ENCODE data around the gene SPAG9. TPM values are rescaled to one million over a fixed set of nuclear protein-coding genes. Genes with fewer than 3 reads are reported as not detected.

The SPAG9 gene
- total and polyA plus RNA-seq, 2 donors (not counting 1 experiment from before 2014, with no cell fraction given): 8.6 to 64.1 TPM

DNA sequence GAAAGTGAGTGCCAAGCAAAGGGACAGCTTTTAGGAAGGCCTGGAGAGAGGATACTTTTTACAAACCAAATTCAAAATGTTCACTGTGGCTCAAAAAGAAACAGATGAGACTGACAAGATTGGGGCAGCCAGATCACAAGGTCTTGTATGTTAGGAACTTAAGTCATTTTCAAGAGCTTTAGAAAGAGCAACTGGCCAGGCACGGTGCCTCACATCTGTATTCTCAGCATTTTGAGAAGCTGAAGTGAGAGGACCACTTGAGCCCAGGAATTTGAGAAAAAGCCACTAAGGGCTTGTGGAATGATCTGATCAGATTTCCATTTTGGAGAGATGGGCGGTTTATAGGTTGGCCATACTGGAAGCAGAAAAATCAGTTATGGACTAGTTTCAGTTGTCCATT is 17.2 kb downstream of the SPAG9 start:
- POLR2A ChIA-PET: no interaction called here
- 86% methylated on average over 1 of the region's 2 CpGs for WGBS (ENCODE audit: insufficient coverage)
- Histone ChIP-seq H2AFZ (ENCODE audit: insufficient read depth, low read depth, low read length, poor library complexity, severe bottlenecking) (no peak overlapping the region), H3K9me3 (ENCODE audit: control extremely low read depth in 1 of 3, control insufficient read depth in 2 of 3, insufficient read depth in 1 of 3, low read length in 2 of 3) (no peaks in the 10 kb centered on the region), H3K36me3 (replicated peaks in 1 of 2; ENCODE audit: control extremely low read depth in 1 of 2, control insufficient read depth in 1 of 2, extremely low read depth in 1 of 2, insufficient read depth in 2 of 2, low read length in 1 of 2) (peaks cover 2 to 6% of the 10 kb centered on the region in 2 experiments), H3K4me1 (ENCODE audit: control insufficient read depth in 2 of 2, insufficient read depth in 2 of 2, low read length in 2 of 2) (no peaks in the 10 kb centered on the region), H3K79me2 (ENCODE audit: control insufficient read depth, insufficient read depth, low read length) (peaks cover 88% of the 10 kb centered on the region), H3K4me2 (replicated peaks; ENCODE audit: low read depth, low read length, poor library complexity, severe bottlenecking) (no peak overlapping the region), H3K4me3 (ENCODE audit: control extremely low read depth in 1 of 5, extremely low read depth in 1 of 5, insufficient read depth in 1 of 5, low read depth in 2 of 5, low read length in 4 of 5) (no peak overlapping the region), H3K27ac (ENCODE audit: low read length in 2 of 2) (no peak overlapping the region), H3K27me3 (replicated peaks in 1 of 4; ENCODE audit: control extremely low read depth in 1 of 4, control insufficient read depth in 3 of 4, insufficient read depth in 4 of 4, low read length in 3 of 4) (no peaks in the 10 kb centered on the region), H3K9ac (ENCODE audit: low read length) (no peak overlapping the region), H4K20me1 (ENCODE audit: control insufficient read depth, insufficient read depth, low read length, poor library complexity, severe bottlenecking) (peaks cover 48% of the 10 kb centered on the region)
- no peak overlapping the region for H3K4me3 Mint-ChIP-seq
- no peak overlapping the region for H3K27ac Mint-ChIP-seq
- peaks cover 15% of the 10 kb centered on the region for H3K4me1 Mint-ChIP-seq
- intact Hi-C loops (cut with micrococcal nuclease): no loop called here
- TF ChIP-seq EZH2 (IDR thresholded peaks at IDR 0.05; ENCODE audit: borderline replicate concordance, insufficient read depth, low read depth, low read length, poor library complexity, severe bottlenecking): no peak
- TF ChIP-seq, protein P1, sequence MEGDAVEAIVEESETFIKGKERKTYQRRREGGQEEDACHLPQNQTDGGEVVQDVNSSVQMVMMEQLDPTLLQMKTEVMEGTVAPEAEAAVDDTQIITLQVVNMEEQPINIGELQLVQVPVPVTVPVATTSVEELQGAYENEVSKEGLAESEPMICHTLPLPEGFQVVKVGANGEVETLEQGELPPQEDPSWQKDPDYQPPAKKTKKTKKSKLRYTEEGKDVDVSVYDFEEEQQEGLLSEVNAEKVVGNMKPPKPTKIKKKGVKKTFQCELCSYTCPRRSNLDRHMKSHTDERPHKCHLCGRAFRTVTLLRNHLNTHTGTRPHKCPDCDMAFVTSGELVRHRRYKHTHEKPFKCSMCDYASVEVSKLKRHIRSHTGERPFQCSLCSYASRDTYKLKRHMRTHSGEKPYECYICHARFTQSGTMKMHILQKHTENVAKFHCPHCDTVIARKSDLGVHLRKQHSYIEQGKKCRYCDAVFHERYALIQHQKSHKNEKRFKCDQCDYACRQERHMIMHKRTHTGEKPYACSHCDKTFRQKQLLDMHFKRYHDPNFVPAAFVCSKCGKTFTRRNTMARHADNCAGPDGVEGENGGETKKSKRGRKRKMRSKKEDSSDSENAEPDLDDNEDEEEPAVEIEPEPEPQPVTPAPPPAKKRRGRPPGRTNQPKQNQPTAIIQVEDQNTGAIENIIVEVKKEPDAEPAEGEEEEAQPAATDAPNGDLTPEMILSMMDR (IDR thresholded peaks at IDR 0.05): no peak
- no peaks in the 10 kb centered on the region for H3K9me3 Mint-ChIP-seq (ENCODE audit: insufficient read depth)
- DNase-seq (no peak), ATAC-seq (ENCODE audit: low read depth) (no peak)
- CTCF ChIA-PET: no interaction called here
- no peaks in the 10 kb centered on the region for H3K27me3 Mint-ChIP-seq

DNA sequence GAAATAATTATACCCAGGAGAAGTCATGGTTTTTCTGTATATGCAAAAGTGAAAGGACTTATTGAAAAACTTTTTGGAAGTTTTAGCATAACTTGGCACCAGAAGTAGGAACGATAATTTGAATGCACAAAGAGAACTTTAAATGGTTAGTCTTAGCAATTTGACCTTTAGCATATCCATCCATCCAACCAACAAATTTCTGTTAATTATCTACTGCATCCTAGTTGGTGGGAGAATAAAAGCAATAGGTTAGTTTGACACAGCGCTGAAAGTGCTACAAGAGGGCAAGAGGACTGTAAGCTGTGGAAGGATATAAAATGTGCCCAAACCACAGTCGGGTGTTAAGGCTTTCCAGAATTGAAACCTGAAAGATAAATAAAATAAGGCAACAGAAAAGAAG is 17.6 kb downstream of the SPAG9 start:
- Histone ChIP-seq H3K4me3 (ENCODE audit: control extremely low read depth in 1 of 5, extremely low read depth in 1 of 5, insufficient read depth in 1 of 5, low read depth in 2 of 5, low read length in 4 of 5) (no peak overlapping the region), H3K4me1 (ENCODE audit: control insufficient read depth in 2 of 2, insufficient read depth in 2 of 2, low read length in 2 of 2) (no peaks in the 10 kb centered on the region), H3K79me2 (ENCODE audit: control insufficient read depth, insufficient read depth, low read length) (peaks cover 87% of the 10 kb centered on the region), H3K27ac (ENCODE audit: low read length in 2 of 2) (no peak overlapping the region), H3K36me3 (replicated peaks in 1 of 2; ENCODE audit: control extremely low read depth in 1 of 2, control insufficient read depth in 1 of 2, extremely low read depth in 1 of 2, insufficient read depth in 2 of 2, low read length in 1 of 2) (peaks cover 2 to 6% of the 10 kb centered on the region in 2 experiments), H2AFZ (ENCODE audit: insufficient read depth, low read depth, low read length, poor library complexity, severe bottlenecking) (no peak overlapping the region), H4K20me1 (ENCODE audit: control insufficient read depth, insufficient read depth, low read length, poor library complexity, severe bottlenecking) (peaks cover 52% of the 10 kb centered on the region), H3K9me3 (ENCODE audit: control extremely low read depth in 1 of 3, control insufficient read depth in 2 of 3, insufficient read depth in 1 of 3, low read length in 2 of 3) (no peaks in the 10 kb centered on the region), H3K9ac (ENCODE audit: low read length) (no peak overlapping the region), H3K27me3 (replicated peaks in 1 of 4; ENCODE audit: control extremely low read depth in 1 of 4, control insufficient read depth in 3 of 4, insufficient read depth in 4 of 4, low read length in 3 of 4) (no peaks in the 10 kb centered on the region), H3K4me2 (replicated peaks; ENCODE audit: low read depth, low read length, poor library complexity, severe bottlenecking) (no peak overlapping the region)
- Mint-ChIP-seq H3K27ac (no peak overlapping the region), H3K9me3 (ENCODE audit: insufficient read depth) (no peaks in the 10 kb centered on the region), H3K4me3 (no peak overlapping the region), H3K27me3 (no peaks in the 10 kb centered on the region), H3K4me1 (peaks cover 17% of the 10 kb centered on the region)
- WGBS (ENCODE audit: insufficient coverage): 100% methylated on average over 2 of the region's 3 CpGs
- ChIA-PET POLR2A (no interaction called here), CTCF (no interaction called here)
- ATAC-seq (ENCODE audit: low read depth) (no peak), DNase-seq (no peak)
- TF ChIP-seq, protein P1 (IDR thresholded peaks at IDR 0.05): no peak
- no peak for TF ChIP-seq EZH2 (IDR thresholded peaks at IDR 0.05; ENCODE audit: borderline replicate concordance, insufficient read depth, low read depth, low read length, poor library complexity, severe bottlenecking)
- intact Hi-C loops (cut with micrococcal nuclease): no loop called here

All from B cell (primary cell).